Erythroblast (primary cell): ENCODE data around the gene SUPT16H.
"Not testable (repeated sequence)": the region's sequence is repeated elsewhere in the genome, so short reads cannot be mapped to it uniquely, and the experiment has no call there.

Source experiments
- DNase-seq, 2 experiments: peaks; one replicate each; lab custom pipeline; 2025; lab: John Stamatoyannopoulos, UW
- GATA1 ChIP-seq: IDR thresholded peaks from 2 replicates; pipeline ENCODE4 v1.6.1; 2011; ENCODE audit warnings: low read depth, mild to moderate bottlenecking, control low read depth, low read length, moderate library complexity
- POLR2A ChIP-seq: IDR thresholded peaks from 2 replicates; pipeline ENCODE4 v1.6.1; 2011; ENCODE audit warnings: mild to moderate bottlenecking, low read length

The SUPT16H gene

DNA sequence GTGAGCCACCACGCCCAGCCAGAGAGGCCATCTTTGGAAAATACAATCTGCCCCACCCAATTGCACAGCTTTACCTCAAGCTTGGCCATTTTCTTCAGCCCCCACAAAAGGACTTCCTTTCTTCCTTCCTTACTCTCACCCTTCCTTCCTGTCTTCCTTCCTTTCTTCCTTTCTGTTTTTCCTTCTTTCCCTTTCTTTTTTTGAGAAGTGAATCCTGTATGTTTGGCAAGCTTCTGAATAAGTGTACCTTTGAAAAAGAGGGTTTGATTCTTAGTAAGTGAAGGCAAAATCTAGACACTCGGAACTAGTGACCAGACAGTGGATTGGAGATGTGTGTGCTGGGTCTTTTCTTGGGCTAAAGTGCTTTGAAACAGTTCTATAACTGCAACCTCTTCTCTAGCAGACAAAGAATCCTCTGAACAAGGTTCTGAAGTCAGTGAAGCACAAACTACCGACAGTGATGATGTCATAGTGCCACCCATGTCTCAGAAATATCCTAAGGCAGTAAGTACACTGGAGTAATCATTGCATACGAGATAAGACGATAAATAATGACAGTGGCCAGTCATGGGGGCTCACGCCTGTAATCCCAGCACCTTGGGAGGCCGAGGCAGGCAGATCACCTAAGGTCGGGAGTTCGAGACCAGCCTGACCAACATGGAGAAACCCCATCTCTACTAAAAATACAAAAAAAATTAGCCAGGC lies 49.5 kb downstream of the SUPT16H start:
- no peak for TF ChIP-seq POLR2A
- no peak for TF ChIP-seq GATA1
- no peak for DNase-seq

DNA sequence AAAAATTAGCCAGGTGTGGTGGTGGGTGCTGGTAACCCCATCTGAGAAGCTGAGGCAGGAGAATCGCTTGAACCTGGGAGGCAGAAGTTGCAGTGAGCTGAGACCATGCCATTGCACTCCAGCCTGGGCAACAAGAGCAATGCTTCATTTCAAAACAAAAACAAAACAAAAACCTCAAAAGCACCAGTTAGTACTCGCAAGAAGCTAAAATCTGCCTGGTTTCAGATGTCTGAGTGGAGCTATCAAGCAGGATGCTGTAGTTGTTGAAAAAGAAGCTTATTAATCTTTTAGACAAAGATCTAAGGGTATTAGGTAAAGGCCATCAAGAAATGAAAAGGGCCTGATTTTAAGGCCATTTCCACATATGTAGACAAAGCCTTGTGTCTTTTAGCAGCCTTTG lies 50.9 kb downstream of the SUPT16H start:
- TF ChIP-seq POLR2A (no peak), GATA1 (no peak)
- no peak for DNase-seq

- no peak for DNase-seq
- no peak for TF ChIP-seq POLR2A
- no peak for TF ChIP-seq GATA1
Measured at GRCh38 chr14:21326972-21327371, 56.8 kb downstream of the SUPT16H start.

DNA sequence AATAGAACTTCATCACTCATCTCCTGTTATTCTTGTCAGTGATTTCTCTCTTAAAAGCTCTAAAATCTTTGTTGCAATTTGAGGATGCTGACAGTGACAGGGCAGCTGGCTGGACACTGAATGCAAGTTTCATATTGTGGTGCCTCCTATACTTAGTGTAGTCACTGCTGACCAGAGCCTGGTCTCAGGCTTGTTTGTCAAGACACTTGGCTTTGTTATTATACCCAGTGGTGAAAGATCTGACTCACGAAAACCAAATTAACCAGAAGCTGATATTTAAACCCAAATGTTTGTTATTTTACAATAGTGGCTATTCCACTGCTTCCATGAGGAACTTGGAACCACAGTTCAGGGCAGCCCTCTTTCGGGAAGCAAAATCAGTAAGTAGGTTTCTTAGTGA lies 61.1 kb downstream of the SUPT16H start:
- TF ChIP-seq POLR2A (no peak), GATA1 (no peak)
- DNase-seq: no peak

DNA sequence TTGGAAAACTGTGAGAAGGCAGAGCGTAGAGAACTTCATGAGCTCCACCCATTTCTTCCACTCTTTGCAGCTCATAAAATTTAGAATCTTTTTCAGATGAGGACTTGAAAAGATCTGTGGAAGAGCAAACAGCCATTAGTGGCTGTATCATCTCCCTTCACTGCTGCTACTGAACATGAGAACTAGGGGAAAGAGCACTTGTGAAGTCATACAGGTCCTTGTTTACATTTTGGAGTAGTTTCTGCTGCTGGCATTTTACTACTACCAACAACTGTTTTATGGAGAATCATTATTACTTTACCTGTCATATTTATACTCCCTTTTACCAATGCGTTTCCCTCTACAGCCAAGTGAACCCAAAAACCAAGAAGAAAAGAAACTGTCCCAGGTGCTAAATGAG lies 62.9 kb downstream of the SUPT16H start:
- TF ChIP-seq GATA1: no peak
- no peak for TF ChIP-seq POLR2A
- DNase-seq: no peak

- TF ChIP-seq POLR2A (no peak), GATA1 (no peak)
- DNase-seq: no peak
Measured at GRCh38 chr14:21317398-21317797, 66.4 kb downstream of the SUPT16H start.

DNA sequence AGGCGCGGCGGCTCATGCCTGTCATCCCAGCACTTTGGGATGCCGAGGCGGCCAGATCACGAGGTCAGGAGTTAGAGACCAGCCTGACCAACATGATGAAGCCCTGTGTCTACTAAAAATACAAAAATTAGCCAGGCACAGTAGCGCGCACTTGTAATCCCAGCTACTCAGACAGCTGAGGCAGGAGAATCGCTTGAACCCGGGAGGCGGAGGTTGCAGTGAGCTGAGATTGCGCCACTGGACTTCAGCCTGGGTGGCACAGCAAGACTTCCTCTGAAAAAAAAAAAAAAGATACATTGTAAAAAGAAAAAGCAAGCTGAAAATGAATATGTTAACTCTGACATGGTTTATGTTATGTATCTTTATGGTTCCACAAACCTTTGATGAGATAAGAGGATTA lies 70.3 kb downstream of the SUPT16H start:
- no peak for TF ChIP-seq POLR2A
- TF ChIP-seq GATA1: no peak
- DNase-seq: no peak

DNA sequence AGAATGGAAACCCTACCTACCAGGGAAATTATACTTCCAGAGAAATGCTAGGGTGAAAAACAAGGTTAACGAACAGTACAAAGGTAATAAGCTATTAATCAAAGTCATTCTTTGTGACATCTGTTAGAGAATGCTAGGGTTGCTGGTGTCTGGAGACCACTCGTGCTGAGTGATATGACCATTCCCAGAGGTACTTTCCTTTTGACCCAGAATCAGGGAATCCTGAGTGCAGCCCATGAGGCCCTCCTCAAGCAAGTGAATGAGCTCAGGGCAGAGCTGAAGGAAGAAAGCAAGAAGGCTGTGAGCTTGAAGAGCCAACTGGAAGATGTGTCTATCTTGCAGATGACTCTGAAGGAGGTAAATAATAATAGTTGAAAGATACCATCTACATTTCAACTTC lies 72.2 kb downstream of the SUPT16H start:
- no peak for TF ChIP-seq POLR2A
- no peak for DNase-seq

- no peak for TF ChIP-seq POLR2A
- TF ChIP-seq GATA1: no peak
- DNase-seq: no peak
Measured at GRCh38 chr14:21309956-21310355, 73.9 kb downstream of the SUPT16H start.

- no peak for DNase-seq
- TF ChIP-seq GATA1: no peak
- TF ChIP-seq POLR2A: no peak
Measured at GRCh38 chr14:21309238-21309636, 74.6 kb downstream of the SUPT16H start.

DNA sequence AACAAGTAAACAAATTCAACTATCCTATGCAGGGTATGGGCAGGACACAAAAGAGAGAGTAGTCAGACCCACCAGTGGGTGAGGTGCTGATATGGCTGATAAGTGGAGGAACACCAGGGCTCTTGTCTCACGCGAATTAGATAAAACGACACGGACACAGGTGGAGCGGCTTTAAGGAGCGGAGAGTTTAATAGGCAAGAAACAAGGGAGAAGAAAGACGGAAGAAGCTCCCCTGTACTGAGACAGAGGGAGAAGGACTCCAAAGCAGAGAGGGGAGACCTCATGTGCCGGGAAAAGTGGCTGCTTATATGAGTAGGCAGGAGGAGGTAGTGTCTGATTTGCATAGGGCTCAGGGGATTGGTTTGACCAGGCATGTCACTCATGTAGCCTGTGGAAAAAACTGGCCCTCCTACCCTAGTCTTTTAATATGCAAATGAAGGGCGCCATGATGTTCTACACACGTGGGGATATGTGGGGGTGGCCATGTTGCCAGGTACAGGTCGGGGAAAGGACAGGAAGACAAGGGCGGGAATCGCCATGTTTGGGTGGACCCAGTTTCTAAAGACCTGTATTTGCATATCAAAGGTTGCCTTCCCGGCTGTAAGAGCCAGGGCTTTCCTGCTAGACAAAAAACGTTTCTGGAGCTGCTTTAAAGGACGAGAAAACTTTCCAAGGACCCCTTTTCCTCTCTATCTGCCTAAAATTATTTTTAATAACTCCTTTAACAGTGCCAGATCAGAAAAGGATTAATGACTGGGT lies 75.2 kb downstream of the SUPT16H start:
- DNase-seq: peak; percentile 84 to 92

DNA sequence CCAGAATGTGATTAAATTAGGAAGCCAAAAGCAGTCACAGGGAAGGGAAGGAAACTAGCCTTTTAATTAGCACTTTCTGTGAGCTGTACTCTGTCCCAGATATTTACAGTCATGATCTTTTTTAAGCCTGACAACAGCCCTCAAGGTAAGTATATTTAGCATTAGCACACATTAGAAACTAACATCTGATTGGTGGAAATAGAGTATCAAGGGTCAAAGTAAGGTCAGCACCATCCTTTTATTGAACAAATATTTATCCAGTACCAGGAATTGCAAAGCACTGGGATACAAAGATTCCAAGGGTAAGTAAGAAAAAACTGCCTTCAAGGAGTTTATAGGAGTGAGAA lies 75.7 kb downstream of the SUPT16H start:
- TF ChIP-seq GATA1 (no peak), POLR2A (no peak)
- no peak for DNase-seq

More for the DNA sequence above, 75.2 kb downstream of the SUPT16H start:
- TF ChIP-seq GATA1 (no peak), POLR2A (peak; percentile 78)

- TF ChIP-seq POLR2A (no peak), GATA1 (no peak)
- DNase-seq: no peak
Measured at GRCh38 chr14:21307637-21308036, 76.2 kb downstream of the SUPT16H start.

GRCh38 chr14:21302836-21303140 lies 81.0 kb downstream of the SUPT16H start:
- not testable (repeated sequence) for DNase-seq
